Measurements from ENCODE around the gene TRPC4. TPM values are rescaled to one million over a fixed set of nuclear protein-coding genes. Genes with fewer than 3 reads are reported as not detected.
"Not testable (repeated sequence)": the region's sequence is repeated elsewhere in the genome, so short reads cannot be mapped to it uniquely, and the experiment has no call there.

TRPC4 gene
- total RNA-seq, 2 donors from 2014 or later = not detected

DNA sequence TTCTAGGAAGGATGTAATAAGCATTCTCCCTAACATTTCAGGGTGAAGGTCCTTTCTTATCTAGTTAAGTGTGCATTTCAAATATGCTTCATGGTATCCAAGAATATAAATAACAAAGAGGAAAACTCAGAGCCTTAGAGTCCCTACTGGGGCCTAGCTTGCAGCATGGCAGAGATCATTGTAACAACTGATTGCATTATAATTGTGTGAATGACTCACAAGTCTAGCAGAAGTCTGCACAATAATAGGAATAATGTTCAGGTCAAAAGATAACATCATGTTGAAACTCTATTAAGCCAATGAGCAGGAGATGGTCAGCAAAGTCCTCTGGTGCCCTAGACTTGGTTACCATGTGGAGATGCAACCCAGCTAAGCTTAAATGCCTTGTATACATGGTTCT lies 274.4 kb downstream of the TRPC4 start:
- no peak for ATAC-seq
- Mint-ChIP-seq H3K27ac (no peak overlapping the region), H3K27me3 (no peaks in the 10 kb centered on the region), H3K4me3 (no peak overlapping the region), H3K36me3 (ENCODE audit: low read depth) (no peaks in the 10 kb centered on the region), H3K4me1 (no peaks in the 10 kb centered on the region)
- H3K9me3 ChIP-seq (ENCODE audit: control insufficient read depth, low read length, poor library complexity, severe bottlenecking) = no peaks in the 10 kb centered on the region
- no peak for DNase-seq

DNA sequence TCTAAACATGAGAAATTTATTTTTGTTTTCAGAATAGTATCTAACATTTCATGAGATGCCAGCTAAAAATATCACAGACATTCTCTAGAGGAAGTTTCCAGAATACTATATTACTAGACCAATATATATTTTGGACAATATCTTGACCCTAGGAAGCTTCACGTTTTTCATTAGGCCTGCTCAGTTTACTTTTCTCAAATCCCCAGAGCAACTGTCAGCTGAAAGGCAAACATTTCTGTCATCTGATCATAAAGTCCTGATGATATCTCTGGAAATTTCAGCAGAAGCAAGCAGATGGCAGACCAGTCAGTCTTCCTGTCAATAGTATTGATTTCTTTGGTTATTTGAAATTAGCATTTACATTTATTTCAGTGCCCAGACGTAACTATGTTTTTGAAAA lies 275.0 kb downstream of the TRPC4 start:
- DNase-seq (no peak), ATAC-seq (no peak)
- no peaks in the 10 kb centered on the region for H3K27me3 Mint-ChIP-seq
- no peak overlapping the region for H3K27ac Mint-ChIP-seq
- H3K4me3 Mint-ChIP-seq = no peak overlapping the region
- no peaks in the 10 kb centered on the region for H3K36me3 Mint-ChIP-seq (ENCODE audit: low read depth)
- H3K4me1 Mint-ChIP-seq = no peaks in the 10 kb centered on the region
- no peaks in the 10 kb centered on the region for H3K9me3 ChIP-seq (ENCODE audit: control insufficient read depth, low read length, poor library complexity, severe bottlenecking)

DNA sequence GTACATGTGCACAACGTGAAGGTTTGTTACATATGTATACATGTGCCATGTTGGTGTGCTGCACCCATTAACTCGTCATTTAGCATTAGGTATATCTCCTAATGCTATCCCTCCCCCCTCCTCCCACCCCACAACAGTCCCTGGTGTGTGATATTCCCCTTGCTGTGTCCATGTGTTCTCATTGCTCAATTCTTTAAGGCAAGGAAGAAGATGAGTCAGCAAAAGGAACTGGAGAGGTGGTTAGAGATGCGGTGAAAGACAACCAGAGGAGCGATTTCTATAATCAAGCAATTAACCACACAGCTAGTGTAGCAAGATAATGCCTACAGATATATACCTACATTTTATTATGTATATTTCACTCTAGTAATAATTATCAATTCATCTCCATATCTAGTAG lies 280.2 kb downstream of the TRPC4 start:
- not testable (repeated sequence) for H3K4me1 Mint-ChIP-seq; ATAC-seq; H3K4me3 Mint-ChIP-seq; H3K36me3 Mint-ChIP-seq (ENCODE audit: low read depth); DNase-seq; H3K9me3 ChIP-seq (ENCODE audit: control insufficient read depth, low read length, poor library complexity, severe bottlenecking); H3K27ac Mint-ChIP-seq; H3K27me3 Mint-ChIP-seq

DNA sequence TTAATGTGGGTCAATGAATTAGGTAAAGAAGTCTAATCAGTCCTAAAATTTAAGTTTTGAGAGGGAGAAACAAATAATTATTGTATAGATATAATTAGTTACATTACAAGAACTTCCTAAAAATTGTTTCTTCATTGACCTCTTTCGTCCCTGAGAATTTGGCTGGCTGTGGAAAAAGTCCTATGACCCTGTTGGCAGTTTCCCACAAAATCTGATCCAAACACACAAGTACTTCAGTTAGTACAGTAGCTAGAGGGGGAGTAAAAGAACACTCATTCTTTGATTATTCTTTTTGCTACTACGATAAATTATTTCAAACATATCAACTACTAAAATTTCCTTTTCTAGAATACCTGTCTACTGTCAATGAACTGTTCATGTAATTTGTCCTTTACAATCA lies 282.3 kb downstream of the TRPC4 start:
- DNase-seq (no peak), ATAC-seq (no peak)
- no peaks in the 10 kb centered on the region for H3K27me3 Mint-ChIP-seq
- no peaks in the 10 kb centered on the region for H3K4me1 Mint-ChIP-seq
- no peak overlapping the region for H3K4me3 Mint-ChIP-seq
- H3K27ac Mint-ChIP-seq = no peak overlapping the region
- H3K9me3 ChIP-seq (ENCODE audit: control insufficient read depth, low read length, poor library complexity, severe bottlenecking) = no peaks in the 10 kb centered on the region
- no peaks in the 10 kb centered on the region for H3K36me3 Mint-ChIP-seq (ENCODE audit: low read depth)
